Measurements from ENCODE around the gene ENTREP3. TPM values are rescaled to one million over a fixed set of nuclear protein-coding genes. Genes with fewer than 3 reads are reported as not detected.

The ENTREP3 gene
- total RNA-seq, 1 donor from 2014 or later, result 13.1 TPM

DNA sequence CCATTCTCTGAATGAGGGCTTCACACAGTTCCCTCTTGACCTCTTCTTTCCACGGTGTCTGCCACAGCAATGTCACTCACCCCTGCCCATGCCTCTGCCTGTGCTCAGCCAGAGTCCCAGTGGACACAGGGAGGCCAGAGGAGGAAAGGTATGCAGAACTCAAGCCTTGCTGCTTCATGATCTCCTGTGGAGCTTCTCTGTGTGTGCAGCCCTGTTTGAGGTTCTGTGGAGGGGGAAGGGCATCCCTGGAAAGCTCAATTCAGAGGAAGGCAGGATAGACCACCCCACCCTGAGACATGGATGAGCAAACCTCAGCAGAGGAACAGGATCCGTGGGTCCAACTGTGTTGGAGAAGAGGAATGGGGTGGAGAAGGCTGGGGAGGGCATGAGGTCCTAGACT is 24.0 kb upstream of the ENTREP3 start:
- DNase-seq (ENCODE audit: low read depth), result no peak

DNA sequence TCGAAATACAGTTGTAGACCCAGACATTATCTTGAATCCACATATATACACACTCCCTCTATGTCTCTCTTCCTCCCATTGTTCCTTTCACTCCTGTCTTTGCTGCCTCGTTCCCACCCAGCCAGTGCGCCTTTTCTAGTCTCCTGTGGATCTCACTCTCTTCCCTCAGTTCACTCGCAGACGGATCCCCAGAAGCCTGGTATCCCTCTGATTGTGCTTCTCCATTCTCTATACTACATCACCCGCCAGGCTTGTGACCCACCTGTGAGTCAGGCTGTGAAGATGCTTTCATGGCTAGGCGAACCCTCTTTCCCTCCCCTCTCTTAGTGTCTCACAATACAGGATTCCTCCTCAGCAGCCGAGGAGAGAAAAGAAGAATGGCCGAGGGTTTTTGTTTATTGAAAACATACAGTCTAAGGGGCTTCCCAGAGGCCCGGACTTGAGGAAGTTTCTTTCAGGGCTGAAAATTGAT is 23.4 kb upstream of the ENTREP3 start:
- DNase-seq (ENCODE audit: low read depth), result no peak

DNA sequence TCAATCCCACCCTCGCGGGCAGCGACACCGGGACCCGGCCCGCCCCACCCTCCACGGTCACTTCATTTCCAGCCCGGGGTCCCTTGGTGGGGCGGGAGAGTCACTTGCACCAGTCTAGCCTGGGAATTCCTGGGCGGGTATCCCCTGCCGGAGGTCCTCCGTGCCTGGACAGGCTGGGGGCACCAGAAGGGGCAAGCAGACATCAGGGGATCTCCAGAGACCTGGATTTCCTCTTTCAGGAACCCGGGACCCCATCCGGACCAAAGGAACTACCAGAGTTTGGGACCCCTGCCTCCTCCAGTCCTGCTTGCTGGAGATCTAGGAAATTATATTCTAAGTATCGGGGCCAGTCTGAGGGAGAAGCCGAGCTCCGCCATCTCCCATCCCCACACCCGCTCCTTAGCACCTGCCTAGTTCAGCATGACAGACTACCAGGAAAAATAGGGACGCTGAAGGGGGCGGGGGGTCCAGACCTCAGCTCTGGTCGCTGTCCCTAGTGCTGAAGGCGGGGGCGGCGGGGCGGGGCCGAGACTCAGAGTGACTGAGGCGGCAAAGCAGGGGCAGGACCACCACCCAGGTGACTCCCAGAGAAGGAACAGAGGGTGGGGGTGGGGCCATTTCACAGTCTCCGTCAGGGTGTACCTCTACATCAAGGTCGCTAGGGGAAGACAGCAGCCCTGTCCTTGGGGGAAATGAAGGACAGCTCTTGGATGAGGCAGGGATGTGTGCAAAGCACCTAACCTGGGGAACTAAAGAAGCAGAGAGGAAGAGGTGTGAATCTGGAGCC is 22.8 kb upstream of the ENTREP3 start:
- peak; percentile 51 for DNase-seq (ENCODE audit: low read depth)

DNA sequence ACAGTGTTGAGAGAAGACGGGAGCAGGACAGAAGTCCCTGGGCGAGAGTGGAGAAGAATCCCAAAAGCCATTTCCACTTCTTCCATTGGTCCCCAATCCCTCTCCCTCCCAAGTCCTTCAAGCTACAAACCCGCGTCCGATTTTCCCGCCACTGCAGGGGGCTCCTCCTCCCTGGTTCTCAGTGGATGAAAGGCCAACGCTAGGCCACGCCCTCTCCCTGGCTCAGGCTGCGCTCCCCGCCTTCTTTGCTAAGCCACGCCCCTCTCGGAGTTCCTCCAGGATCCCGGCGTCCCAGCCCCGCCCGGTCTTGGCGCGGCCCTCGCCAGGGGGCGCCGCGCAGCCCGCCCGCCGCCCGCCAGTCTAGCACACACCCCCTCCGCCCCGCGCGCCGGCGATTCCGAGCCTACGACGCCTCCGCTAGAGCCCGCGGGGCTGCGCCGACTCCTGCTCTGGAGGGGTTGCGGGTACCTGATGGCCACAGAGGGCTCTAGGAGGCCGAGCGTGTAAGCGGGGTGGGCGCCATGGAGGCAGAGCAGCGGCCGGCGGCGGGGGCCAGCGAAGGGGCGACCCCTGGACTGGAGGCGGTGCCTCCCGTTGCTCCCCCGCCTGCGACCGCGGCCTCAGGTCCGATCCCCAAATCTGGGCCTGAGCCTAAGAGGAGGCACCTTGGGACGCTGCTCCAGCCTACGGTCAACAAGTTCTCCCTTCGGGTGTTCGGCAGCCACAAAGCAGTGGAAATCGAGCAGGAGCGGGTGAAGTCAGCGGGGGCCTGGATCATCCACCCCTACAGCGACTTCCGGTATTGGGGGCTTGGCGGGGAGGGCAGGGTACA is 22.0 kb upstream of the ENTREP3 start, which contains the start of gene HCN3:
Gene HCN3 (plus strand): TSS at position 394 of the 832 bp plus-strand sequence. CDS start 128 bp downstream, at position 522.
- DNase-seq (ENCODE audit: low read depth), result peak; percentile 97

DNA sequence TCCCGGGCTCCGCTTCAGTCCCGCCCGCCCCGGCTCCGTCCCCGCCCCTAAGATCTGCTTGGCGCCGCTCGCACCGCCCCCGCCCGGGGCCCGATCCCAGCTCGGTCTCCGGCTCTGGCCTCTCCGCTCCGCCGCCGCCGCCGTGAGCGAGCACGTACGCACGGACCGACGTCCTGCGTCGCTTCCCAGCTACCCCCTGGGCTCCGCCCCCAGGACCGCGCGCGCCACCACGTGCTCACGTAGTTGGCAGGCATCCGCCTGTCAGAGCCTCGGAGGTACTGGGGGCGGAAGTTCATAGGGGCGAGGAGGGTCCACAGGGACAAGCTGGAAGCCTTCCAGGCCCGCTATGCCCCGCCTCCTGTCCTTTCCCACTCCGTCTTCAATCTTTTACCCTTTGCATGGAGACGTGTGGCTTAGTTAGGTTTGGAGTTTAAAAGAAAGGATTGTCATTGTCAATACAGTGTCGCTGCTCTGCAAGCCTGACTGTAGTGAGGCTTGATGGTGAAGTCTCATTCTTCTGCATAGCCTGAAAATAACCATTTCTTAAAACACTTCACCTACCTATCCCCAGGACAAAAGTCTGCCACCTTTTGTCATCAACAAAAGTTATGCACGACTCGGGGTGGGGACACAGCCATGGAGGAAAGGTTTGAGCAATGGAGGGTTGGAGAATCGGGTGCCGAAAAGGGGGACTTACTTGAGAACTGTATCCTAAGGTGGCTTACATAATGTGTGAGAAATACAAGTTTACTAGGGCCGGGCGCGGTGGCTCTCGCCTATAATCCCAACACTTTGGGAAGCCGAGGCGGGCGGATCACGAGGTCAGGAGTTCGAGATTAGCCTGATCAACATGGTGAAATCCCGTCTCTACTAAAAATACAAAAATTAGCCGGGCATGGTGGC is 18.3 kb upstream of the ENTREP3 start, which contains the start of gene CLK2:
Gene CLK2 (minus strand): TSS at position 162 of the 903 bp plus-strand sequence. CDS start 2,527 bp downstream, outside the sequence.
- peak; percentile 95 for DNase-seq (ENCODE audit: low read depth)

DNA sequence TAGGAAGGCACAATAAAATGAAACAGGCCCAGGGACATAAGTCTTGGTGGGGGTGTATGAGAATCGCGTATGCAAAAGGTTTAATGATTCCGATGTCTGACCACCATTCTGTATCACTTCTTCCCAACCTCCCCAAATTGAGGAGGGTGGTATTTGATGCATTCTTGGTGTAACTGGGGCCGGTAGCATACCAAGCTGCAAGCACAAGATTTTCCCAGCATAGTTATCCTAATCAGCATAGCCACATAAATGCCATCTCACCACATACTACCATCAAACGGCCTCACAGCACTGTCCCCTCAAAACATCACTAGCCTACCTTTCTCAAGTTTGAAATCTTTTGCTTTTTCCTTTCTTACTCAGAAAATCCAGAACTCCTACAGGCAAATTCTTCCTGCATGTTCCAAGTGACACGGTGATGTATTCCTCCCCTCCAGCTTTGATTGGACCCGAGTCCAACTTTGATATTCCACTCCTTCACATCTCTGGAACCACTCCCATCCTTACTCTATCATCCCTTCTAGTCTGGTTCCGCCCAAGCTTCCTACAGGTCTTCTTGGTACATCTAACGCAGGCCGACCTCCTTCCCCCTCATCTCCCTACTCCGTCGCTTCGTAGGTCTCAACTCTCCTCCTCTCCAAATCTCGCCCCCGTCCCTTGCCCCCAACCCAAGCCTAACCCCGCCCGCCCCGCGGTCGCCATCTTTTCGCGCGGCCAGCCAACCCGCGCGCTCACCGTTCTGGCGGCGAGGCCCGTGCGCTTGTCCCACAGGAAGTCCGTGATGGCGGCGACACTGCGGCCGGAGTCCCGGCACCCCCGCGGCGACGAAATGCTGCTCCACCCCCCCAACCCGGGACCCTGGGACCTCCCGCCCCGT is 17.4 kb upstream of the ENTREP3 start:
- peak; percentile 45 for DNase-seq (ENCODE audit: low read depth)

DNA sequence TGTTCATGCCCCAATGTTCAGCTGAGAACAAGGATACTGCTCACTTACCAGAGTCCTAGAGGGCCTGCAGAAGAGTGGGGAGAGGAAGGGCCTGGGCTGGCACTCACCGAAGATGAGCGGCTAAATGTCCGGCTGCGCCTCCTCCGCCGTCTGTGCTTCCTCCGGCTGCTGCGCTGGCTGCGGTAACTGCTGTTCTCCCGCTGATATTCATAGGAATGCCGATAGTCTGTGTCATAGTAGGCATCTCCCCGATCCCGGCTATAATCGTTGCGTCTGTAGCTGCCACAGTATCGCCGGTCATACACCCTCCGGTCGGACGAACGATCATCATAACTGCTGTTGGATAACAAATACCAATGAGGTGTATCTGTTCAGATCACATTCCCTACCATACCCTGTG is 14.1 kb upstream of the ENTREP3 start:
- no peak for DNase-seq (ENCODE audit: low read depth)

DNA sequence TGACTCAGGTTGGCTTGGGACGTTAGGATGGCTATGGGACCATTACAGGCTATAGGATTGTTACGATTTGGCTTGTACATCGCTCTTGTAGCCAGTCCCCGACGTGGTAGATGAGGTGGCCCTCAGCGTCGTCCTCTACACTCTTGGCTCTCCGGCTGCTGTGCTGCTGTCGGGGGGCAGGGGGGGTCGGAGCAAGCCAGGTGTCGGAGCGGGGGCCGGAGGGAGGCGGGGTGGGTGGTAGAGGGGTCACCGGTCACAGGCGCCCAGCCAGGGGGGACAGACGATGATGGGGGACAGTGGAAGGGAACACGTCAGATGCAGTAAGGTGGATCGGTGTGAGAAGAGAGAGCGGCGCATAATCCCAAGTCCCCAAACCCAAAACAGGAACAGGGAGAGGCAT is 13.3 kb upstream of the ENTREP3 start:
- no peak for DNase-seq (ENCODE audit: low read depth)

DNA sequence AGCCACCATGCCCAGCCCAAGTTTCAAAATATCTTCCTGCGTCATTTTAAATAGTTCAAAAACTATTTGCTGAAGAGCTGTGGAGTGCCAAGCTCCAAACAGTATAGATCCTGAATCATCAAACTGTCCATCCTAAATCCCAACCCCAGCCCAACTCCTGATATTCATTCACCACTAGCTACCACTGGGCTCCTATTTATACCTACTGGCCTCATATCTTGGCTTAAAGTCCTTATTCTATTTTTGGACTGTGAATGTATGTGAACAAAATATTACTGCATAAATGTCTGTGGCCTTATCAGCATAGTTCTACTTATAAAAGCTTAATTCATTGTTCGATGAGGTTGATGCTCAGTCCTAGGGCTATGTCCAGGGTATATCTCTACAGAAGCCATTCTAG is 12.1 kb upstream of the ENTREP3 start:
- peak; percentile 54 for DNase-seq (ENCODE audit: low read depth)

DNA sequence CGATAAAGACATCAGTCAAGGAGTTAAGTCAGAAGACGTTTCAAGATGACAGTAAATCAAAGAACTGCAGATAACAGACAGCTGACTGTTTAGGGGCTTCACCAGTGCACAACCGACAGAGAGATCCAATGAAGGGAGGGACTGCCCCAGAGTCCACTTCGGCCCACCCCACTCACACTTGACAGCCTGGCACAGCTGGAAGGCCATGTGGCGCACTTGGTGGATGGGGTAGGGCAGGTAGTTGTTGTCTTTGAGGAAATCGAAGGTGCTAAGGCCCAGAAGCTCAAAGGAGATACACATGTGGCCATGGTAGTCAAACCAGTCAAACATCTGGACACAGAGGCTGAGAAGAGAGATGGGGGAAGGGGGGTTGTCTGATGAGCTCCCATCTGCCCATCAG is 11.3 kb upstream of the ENTREP3 start:
- DNase-seq (ENCODE audit: low read depth), result no peak

DNA sequence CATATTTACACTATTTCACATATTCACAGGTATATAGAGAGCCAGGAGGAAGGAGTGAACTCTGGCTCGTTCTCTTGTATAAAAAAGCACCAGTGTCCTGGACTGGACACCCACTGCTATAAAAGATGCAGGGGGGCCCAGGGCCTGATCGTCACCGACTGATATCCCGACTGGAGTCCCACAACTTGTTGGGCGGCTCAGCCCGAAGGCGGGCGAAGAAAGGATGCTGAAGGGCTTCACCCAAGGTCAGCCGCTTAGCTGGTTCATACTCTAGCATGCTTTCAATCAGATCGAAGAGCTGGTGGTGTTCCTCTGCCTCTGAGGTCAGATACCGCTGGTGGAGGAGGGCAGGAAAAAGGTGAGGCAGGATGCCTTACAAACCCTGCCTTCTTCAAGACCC is 7.8 kb upstream of the ENTREP3 start:
- DNase-seq (ENCODE audit: low read depth), result no peak

DNA sequence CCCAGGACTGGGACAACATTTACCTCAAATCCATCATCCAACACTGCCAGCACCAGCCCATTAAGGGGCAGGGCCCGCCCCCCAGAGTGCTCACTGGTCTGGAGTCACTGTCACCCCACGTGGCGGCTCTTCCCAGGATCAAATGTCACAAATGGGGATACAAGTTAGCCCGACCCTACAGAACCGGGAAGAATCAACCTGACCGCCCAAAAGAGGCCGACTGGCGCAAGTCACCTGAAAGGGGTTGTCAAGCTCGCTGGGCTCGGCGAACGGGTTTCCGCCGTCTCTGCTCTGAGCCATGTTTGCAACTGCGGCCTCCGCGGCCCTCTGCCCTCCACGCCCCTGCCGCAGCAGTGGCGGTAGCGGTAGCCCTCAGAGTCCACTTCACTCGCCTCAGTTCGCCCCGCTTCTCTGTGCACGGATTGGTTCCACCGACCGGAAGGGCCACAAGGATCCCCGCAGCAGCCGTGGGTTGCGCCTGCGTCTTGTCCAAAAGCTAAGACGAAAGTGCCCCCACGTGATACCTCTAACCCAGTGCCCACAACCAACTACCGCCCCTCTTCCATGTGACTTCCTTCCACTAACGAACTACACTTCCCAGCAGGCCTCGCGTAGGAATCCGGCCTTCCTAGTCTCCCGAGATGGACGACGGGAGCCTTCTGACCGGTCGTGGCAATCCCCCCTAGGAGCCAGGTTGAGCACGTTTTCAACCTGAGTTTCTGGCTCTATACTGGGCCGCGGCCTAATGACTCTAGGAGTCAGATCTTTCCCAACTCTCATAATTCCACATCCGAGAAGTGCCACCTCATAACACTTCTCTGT is 6.8 kb upstream of the ENTREP3 start, which contains the start of gene SCAMP3:
Gene SCAMP3 (minus strand): TSS at position 509 of the 822 bp plus-strand sequence. CDS start 209 bp downstream, at position 300.
- DNase-seq (ENCODE audit: low read depth), result peak; percentile 99

DNA sequence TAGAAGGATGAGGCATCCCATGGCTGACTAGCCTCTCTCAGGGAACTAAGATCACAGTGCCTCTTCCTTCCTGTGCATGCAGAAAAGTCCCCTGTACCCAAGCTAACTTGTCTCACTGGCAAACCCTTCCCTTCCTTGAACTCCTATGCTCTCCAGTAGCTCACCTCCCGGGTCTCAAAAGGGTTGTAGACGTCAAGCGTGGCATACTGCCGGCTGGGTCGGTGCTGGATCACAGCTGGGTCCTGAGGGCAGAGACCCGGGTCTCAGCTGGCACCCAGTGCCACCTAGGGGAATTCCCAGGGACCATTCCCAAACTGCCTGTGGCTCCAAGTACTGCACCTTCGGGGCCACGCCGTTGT is 6.2 kb upstream of the ENTREP3 start:
- DNase-seq (ENCODE audit: low read depth), result no peak

DNA sequence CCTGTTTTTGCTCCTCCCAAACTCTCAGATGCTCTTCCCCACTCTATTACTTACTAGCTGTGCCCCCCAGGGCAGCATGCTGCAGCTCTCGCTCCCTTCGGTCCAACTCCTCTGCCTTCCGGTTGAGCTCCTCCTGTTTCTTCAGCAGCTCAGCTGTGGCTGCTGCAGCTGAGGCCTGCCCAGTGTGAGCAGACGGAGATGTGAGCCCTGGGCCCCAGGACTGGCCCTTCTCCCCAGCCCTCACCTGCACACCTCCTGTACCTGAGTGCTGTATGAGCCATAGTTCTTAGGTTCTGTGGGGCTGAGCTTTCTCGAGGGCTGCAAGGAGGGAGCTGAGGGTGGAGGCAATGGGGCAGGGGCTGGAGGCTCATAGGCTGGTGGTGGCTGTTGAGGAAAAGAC is 5.0 kb upstream of the ENTREP3 start:
- DNase-seq (ENCODE audit: low read depth), result no peak

DNA sequence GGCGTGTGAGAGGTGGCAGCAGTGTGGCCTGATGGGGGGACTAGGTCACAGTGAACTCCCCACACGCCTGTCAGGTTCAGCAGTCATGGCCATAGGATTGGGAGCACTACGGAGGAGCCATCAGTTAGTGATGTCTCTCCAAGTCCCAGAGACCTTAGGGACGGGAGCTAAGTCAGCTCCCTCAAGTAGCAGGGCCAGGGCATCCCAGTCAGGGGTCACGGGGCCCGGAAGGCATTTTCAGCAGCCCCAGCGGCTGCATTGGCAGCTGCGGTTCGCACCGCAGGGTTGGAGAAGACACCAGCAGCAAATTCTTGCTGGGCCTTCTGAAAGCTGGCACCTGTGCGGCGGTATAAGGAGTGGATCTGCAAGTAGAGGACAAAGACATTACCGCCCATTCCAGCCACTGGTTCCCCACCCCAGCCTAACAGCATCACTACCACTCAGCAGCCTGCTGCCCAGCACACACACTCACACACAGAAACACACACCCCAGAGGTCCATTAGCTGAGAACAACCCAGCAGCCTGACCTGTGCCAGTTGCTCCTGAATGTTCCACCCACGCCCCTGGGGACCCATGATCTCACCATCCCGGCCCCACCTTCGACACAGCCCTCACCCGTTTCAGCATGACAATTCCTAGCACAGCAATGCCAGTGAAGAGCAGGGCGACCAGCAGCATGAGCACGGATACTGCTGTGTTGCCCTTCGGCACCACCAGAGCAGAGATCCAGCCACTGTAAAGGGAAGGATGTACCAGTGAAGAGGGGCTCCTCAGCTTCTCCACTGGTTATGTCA is 972 bp upstream of the ENTREP3 start:
- DNase-seq (ENCODE audit: low read depth), result peak; percentile 40

DNA sequence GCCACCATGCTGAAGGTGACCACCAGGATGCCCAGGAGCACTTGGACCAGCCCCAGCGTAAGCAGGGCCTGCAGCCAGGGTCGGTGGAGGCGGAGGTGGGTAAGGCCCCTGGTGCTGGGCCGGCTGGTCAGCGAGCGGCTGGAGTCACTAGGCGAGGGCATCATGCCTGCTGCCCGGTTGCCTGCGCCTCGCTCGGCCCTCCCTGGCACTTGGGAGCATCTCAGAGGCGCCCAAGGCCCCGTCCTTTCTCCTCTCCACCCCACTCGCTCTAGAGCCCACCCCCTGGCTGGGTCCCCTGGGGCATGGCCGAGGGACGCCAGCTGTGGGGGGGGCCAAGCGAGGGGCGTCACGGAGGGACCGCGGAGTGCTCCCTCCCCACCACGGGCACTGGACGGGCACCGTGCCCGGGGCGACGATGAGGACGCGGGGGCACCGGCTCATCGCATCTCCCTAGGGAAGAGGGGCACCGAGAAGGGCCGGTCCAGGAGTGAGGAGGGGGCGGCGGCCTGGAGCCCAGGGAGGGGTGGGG is 505 bp downstream of the ENTREP3 start:
- DNase-seq (ENCODE audit: low read depth), result peak; percentile 45

DNA sequence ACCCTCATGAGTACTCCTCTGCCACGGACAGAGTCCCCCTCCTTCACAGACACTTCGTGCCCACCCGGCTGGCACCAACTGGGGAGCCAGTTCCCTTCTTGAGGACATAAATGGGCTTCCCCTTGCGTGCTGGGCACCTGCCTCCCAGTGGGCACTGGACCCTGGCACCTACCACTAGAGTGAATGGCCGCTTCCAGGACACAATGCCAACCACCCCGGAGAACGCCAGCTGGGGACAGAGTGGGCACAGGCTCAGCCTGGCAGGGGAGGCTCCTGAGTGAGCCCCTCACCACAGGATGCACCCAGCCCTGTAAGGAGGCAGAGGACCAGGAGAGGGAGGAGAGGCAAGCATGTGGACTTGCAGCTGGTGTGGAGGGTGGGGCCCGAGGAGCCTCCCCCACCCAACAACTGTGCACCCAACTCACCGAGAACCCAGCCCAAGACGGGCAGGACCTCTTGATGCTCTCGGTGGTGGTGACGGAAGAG is 1.0 kb downstream of the ENTREP3 start:
- peak; percentile 58 for DNase-seq (ENCODE audit: low read depth)

DNA sequence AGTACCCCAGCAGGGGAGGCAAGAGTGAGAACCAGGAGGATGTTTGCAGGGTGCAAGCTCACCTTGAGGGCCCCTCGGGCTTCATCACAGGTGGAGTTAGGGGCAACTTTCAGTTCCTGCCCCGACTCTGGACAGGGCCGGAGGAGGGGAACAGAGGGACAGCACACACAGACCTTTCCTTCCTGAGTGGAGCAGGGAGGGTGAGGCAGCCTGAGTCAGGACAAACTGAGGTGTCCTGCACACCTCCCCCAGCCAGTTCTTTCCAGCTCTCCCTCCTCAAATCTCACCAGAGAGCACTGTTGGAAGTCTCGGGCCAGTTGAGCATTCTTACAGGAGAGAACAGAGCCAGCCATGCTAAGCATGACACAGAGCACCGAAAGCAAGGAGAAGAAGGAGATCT is 1.5 kb downstream of the ENTREP3 start:
- DNase-seq (ENCODE audit: low read depth), result no peak
